ENCODE results near the gene RNU5B-1.

The RNU5B-1 gene

GRCh38 chr15:65275104-65275727 lies 29.3 kb upstream of the RNU5B-1 start:
- no peaks in the 10 kb centered on the region for H3K27me3 ChIP-seq (ENCODE audit: control insufficient read depth, insufficient read depth, low read length)
- no peak overlapping the region for H3K27ac ChIP-seq (ENCODE audit: low read depth, low read length)
- H3K4me1 ChIP-seq (ENCODE audit: control insufficient read depth, insufficient read depth, low read length) = peaks cover 4% of the 10 kb centered on the region
- no peak overlapping the region for H3K4me3 ChIP-seq (ENCODE audit: low read length)
- H3K36me3 ChIP-seq (ENCODE audit: control insufficient read depth, insufficient read depth, low read length) = no peaks in the 10 kb centered on the region
- no peak overlapping the region for H3K9ac ChIP-seq (ENCODE audit: low read length)

GRCh38 chr15:65275728-65276126 lies 28.8 kb upstream of the RNU5B-1 start:
- no peak overlapping the region for H3K9ac ChIP-seq (ENCODE audit: low read length)
- H3K27ac ChIP-seq (ENCODE audit: low read depth, low read length) = no peak overlapping the region
- H3K4me3 ChIP-seq (ENCODE audit: low read length) = no peak overlapping the region
- no peaks in the 10 kb centered on the region for H3K36me3 ChIP-seq (ENCODE audit: control insufficient read depth, insufficient read depth, low read length)
- H3K27me3 ChIP-seq (ENCODE audit: control insufficient read depth, insufficient read depth, low read length) = no peaks in the 10 kb centered on the region
- H3K4me1 ChIP-seq (ENCODE audit: control insufficient read depth, insufficient read depth, low read length) = peaks cover 1% of the 10 kb centered on the region

- Histone ChIP-seq H3K27ac (ENCODE audit: low read depth, low read length) (no peak overlapping the region), H3K36me3 (ENCODE audit: control insufficient read depth, insufficient read depth, low read length) (no peaks in the 10 kb centered on the region), H3K27me3 (ENCODE audit: control insufficient read depth, insufficient read depth, low read length) (no peaks in the 10 kb centered on the region), H3K4me3 (ENCODE audit: low read length) (no peak overlapping the region), H3K9ac (ENCODE audit: low read length) (no peak overlapping the region), H3K4me1 (ENCODE audit: control insufficient read depth, insufficient read depth, low read length) (no peaks in the 10 kb centered on the region)
Observed at GRCh38 chr15:65277015-65277414, 27.5 kb upstream of the RNU5B-1 start.

- H3K4me3 ChIP-seq (ENCODE audit: low read length) = no peak overlapping the region
- H3K27ac ChIP-seq (ENCODE audit: low read depth, low read length) = no peak overlapping the region
- no peak overlapping the region for H3K9ac ChIP-seq (ENCODE audit: low read length)
- no peaks in the 10 kb centered on the region for H3K36me3 ChIP-seq (ENCODE audit: control insufficient read depth, insufficient read depth, low read length)
- no peaks in the 10 kb centered on the region for H3K27me3 ChIP-seq (ENCODE audit: control insufficient read depth, insufficient read depth, low read length)
- no peaks in the 10 kb centered on the region for H3K4me1 ChIP-seq (ENCODE audit: control insufficient read depth, insufficient read depth, low read length)
Observed at GRCh38 chr15:65278480-65278879, 26.0 kb upstream of the RNU5B-1 start.

GRCh38 chr15:65285291-65286068 lies 19.0 kb upstream of the RNU5B-1 start:
- Histone ChIP-seq H3K4me1 (ENCODE audit: control insufficient read depth, insufficient read depth, low read length) (peaks cover 8% of the 10 kb centered on the region), H3K27me3 (ENCODE audit: control insufficient read depth, insufficient read depth, low read length) (no peaks in the 10 kb centered on the region), H3K9ac (ENCODE audit: low read length) (peak overlapping the region; percentile 66), H3K4me3 (ENCODE audit: low read length) (peak overlapping the region; percentile 87), H3K36me3 (ENCODE audit: control insufficient read depth, insufficient read depth, low read length) (no peaks in the 10 kb centered on the region), H3K27ac (ENCODE audit: low read depth, low read length) (peak overlapping the region; percentile 73)

- H3K27ac ChIP-seq (ENCODE audit: low read depth, low read length) = peak overlapping the region; percentile 73
- no peaks in the 10 kb centered on the region for H3K27me3 ChIP-seq (ENCODE audit: control insufficient read depth, insufficient read depth, low read length)
- peak overlapping the region; percentile 66 for H3K9ac ChIP-seq (ENCODE audit: low read length)
- H3K36me3 ChIP-seq (ENCODE audit: control insufficient read depth, insufficient read depth, low read length) = no peaks in the 10 kb centered on the region
- H3K4me1 ChIP-seq (ENCODE audit: control insufficient read depth, insufficient read depth, low read length) = peaks cover 8% of the 10 kb centered on the region
- peak overlapping the region; percentile 87 for H3K4me3 ChIP-seq (ENCODE audit: low read length)
Observed at GRCh38 chr15:65286069-65286703, 18.3 kb upstream of the RNU5B-1 start.

- no peaks in the 10 kb centered on the region for H3K36me3 ChIP-seq (ENCODE audit: control insufficient read depth, insufficient read depth, low read length)
- peak within 1 kb of the TSS; percentile 73 for H3K27ac ChIP-seq (ENCODE audit: low read depth, low read length)
- peaks cover 8% of the 10 kb centered on the region for H3K4me1 ChIP-seq (ENCODE audit: control insufficient read depth, insufficient read depth, low read length)
- H3K4me3 ChIP-seq (ENCODE audit: low read length) = peak within 1 kb of the TSS; percentile 87
- H3K9ac ChIP-seq (ENCODE audit: low read length) = peak within 1 kb of the TSS; percentile 66
- H3K27me3 ChIP-seq (ENCODE audit: control insufficient read depth, insufficient read depth, low read length) = no peaks in the 10 kb centered on the region
Observed at GRCh38 chr15:65286704-65287519, 17.6 kb upstream of the RNU5B-1 start, which contains the start of gene PARP16. Gene PARP16, minus strand, starts transcription at chr15:65286883. Its CDS starts 457 bp downstream, at chr15:65286426.

- Histone ChIP-seq H3K4me1 (ENCODE audit: control insufficient read depth, insufficient read depth, low read length) (peaks cover 8% of the 10 kb centered on the region), H3K9ac (ENCODE audit: low read length) (no peak overlapping the region), H3K27me3 (ENCODE audit: control insufficient read depth, insufficient read depth, low read length) (no peaks in the 10 kb centered on the region), H3K36me3 (ENCODE audit: control insufficient read depth, insufficient read depth, low read length) (no peaks in the 10 kb centered on the region), H3K4me3 (ENCODE audit: low read length) (no peak overlapping the region), H3K27ac (ENCODE audit: low read depth, low read length) (peak overlapping the region; percentile 73)
Observed at GRCh38 chr15:65287520-65287855, 17.0 kb upstream of the RNU5B-1 start.

GRCh38 chr15:65289261-65289854 lies 15.1 kb upstream of the RNU5B-1 start:
- H3K4me1 ChIP-seq (ENCODE audit: control insufficient read depth, insufficient read depth, low read length) = peaks cover 8% of the 10 kb centered on the region
- no peaks in the 10 kb centered on the region for H3K36me3 ChIP-seq (ENCODE audit: control insufficient read depth, insufficient read depth, low read length)
- no peak overlapping the region for H3K4me3 ChIP-seq (ENCODE audit: low read length)
- H3K27me3 ChIP-seq (ENCODE audit: control insufficient read depth, insufficient read depth, low read length) = no peaks in the 10 kb centered on the region
- H3K9ac ChIP-seq (ENCODE audit: low read length) = no peak overlapping the region
- no peak overlapping the region for H3K27ac ChIP-seq (ENCODE audit: low read depth, low read length)

GRCh38 chr15:65290228-65290627 lies 14.2 kb upstream of the RNU5B-1 start:
- Histone ChIP-seq H3K36me3 (ENCODE audit: control insufficient read depth, insufficient read depth, low read length) (no peaks in the 10 kb centered on the region), H3K27me3 (ENCODE audit: control insufficient read depth, insufficient read depth, low read length) (no peaks in the 10 kb centered on the region), H3K4me3 (ENCODE audit: low read length) (no peak overlapping the region)

GRCh38 chr15:65292938-65293518 lies 11.4 kb upstream of the RNU5B-1 start:
- no peaks in the 10 kb centered on the region for H3K36me3 ChIP-seq (ENCODE audit: control insufficient read depth, insufficient read depth, low read length)
- no peak overlapping the region for H3K9ac ChIP-seq (ENCODE audit: low read length)
- no peak overlapping the region for H3K27ac ChIP-seq (ENCODE audit: low read depth, low read length)
- no peak overlapping the region for H3K4me3 ChIP-seq (ENCODE audit: low read length)
- H3K27me3 ChIP-seq (ENCODE audit: control insufficient read depth, insufficient read depth, low read length) = no peaks in the 10 kb centered on the region
- H3K4me1 ChIP-seq (ENCODE audit: control insufficient read depth, insufficient read depth, low read length) = no peaks in the 10 kb centered on the region

More at GRCh38 chr15:65290228-65290627, 14.2 kb upstream of the RNU5B-1 start:
- Histone ChIP-seq H3K27ac (ENCODE audit: low read depth, low read length) (no peak overlapping the region), H3K9ac (ENCODE audit: low read length) (no peak overlapping the region), H3K4me1 (ENCODE audit: control insufficient read depth, insufficient read depth, low read length) (peaks cover 7% of the 10 kb centered on the region)
